Thyroid gland (tissue), 4 donors: ENCODE measurements around the gene GSTT2B. TPM values are rescaled to one million over a fixed set of nuclear protein-coding genes. Genes with fewer than 3 reads are reported as not detected.
A peak's percentile ranks its signal among the peaks of the same experiment; 100 is the strongest.
"Not testable (repeated sequence)": the region's sequence is repeated elsewhere in the genome, so short reads cannot be mapped to it uniquely, and the experiment has no call there.

Source experiments
- DNase-seq, 2 donors: peaks; one replicate each; pipeline ENCODE4 v3.0.0-alpha.2; 2019
- H3K27ac ChIP-seq, 3 donors: fragments of 200-600 bp; sonication (generic); 1 replicate in 2 of 3; 2 replicates in 1 of 3; pipeline ENCODE4 v1.5.1; 2016 to 2019; ENCODE audit warnings: mild to moderate bottlenecking in 1 of 3, moderate library complexity in 1 of 3
- H3K27me3 ChIP-seq: fragments of 200-600 bp; sonication (generic); one replicate; pipeline ENCODE4 v1.5.1; 2019
- H3K36me3 ChIP-seq, 2 donors: fragments of 200-600 bp; sonication (generic); one replicate each; pipeline ENCODE4 v1.5.1; 2016 to 2019
- H3K4me1 ChIP-seq, 2 donors: fragments of 200-600 bp; sonication (generic); one replicate each; pipeline ENCODE4 v1.5.1; 2017 to 2019
- H3K4me3 ChIP-seq, 3 donors: fragments of 200-600 bp; sonication (generic); replicated peaks in 1 of 3; 1 replicate in 2 of 3; 2 replicates in 1 of 3; pipeline ENCODE4 v1.5.1; 2016; ENCODE audit warnings: mild to moderate bottlenecking in 1 of 3
- H3K9me3 ChIP-seq: fragments of 200-600 bp; sonication (generic); one replicate; pipeline ENCODE4 v1.5.1; 2017
- CTCF ChIP-seq, 6 experiments: fragments of 200-600 bp in 3 of 6; fragments of 450-650 bp in 3 of 6; sonication (generic) in 3 of 6; IDR thresholded peaks; one replicate each; pipeline ENCODE4 v1.5.1; 2016 to 2019; ENCODE audit warnings: antibody characterized with exemption in 6 of 6, mild to moderate bottlenecking in 2 of 6, inconsistent platforms in 1 of 6, moderate library complexity in 1 of 6
- WGBS, 2 donors: methylation state at CpG; one replicate each; pipeline ENCODE4 v1.1.5; 2017; 5-methylcytosine and 5-hydroxymethylcytosine counted together
- intact Hi-C: fragments of 100-400 bp; cut with DNase I; formaldehyde crosslinking; loops from one replicate; pipeline ENCODE4 v1.15.1; 2023
- total RNA-seq, 4 donors: library from RNA; depleted of rRNA; stranded (reverse); fragments of >200 nt; gene quantifications; one replicate each; pipeline ENCODE4 v1.2.3, GENCODE V29; 2016

The GSTT2B gene
- total RNA-seq, 4 donors from 2014 or later: 0.93 to 13.8 (median 6.2) TPM

- 27 to 28% methylated on average over 12 of the region's 12 CpGs for WGBS, 2 donors
- peak; percentile 72 to 81 for DNase-seq
- not testable (repeated sequence) for H3K27me3 ChIP-seq, H3K9me3 ChIP-seq, H3K4me3 ChIP-seq, H3K27ac ChIP-seq, H3K36me3 ChIP-seq, H3K4me1 ChIP-seq
- intact Hi-C loops: loop anchor here (10.0 kb wide), 2 partner anchors 218 to 308 kb away; no protein-coding TSS in a partner anchor
- TF ChIP-seq CTCF (IDR thresholded peaks at IDR 0.05): peak; percentile 62 to 92 (median 86)
Measured at GRCh38 chr22:23956301-23956900, 4.6 kb downstream of the GSTT2B start.

GRCh38 chr22:23955886-23956285, 5.1 kb downstream of the GSTT2B start:
- not testable (repeated sequence) for H3K27me3 ChIP-seq, H3K4me3 ChIP-seq, H3K36me3 ChIP-seq, H3K4me1 ChIP-seq, DNase-seq, H3K9me3 ChIP-seq, H3K27ac ChIP-seq
- 55 to 65% methylated on average over 8 of the region's 8 CpGs for WGBS, 2 donors
- intact Hi-C loops: loop anchor here (10.0 kb wide), 2 partner anchors 219 to 309 kb away; no protein-coding TSS in a partner anchor

GRCh38 chr22:23954991-23955305, 6.0 kb downstream of the GSTT2B start:
- intact Hi-C loops: loop anchor here (10.0 kb wide), 2 partner anchors 220 to 310 kb away; no protein-coding TSS in a partner anchor
- not testable (repeated sequence) for H3K4me3 ChIP-seq, H3K27ac ChIP-seq, DNase-seq, H3K9me3 ChIP-seq, H3K27me3 ChIP-seq, H3K36me3 ChIP-seq, H3K4me1 ChIP-seq
- WGBS, 2 donors: 57 to 69% methylated on average over 5 to 6 of the region's 6 CpGs

- DNase-seq, H3K4me1 ChIP-seq, H3K4me3 ChIP-seq, H3K36me3 ChIP-seq, H3K27me3 ChIP-seq, H3K27ac ChIP-seq, H3K9me3 ChIP-seq: not testable (repeated sequence)
- WGBS, 2 donors: 81% methylated on average over 8 of the region's 8 CpGs
- intact Hi-C loops: loop anchor here (10.0 kb wide), 2 partner anchors 220 to 310 kb away; no protein-coding TSS in a partner anchor
Measured at GRCh38 chr22:23954193-23954990, 6.6 kb downstream of the GSTT2B start.

- not testable (repeated sequence) for H3K4me3 ChIP-seq, H3K4me1 ChIP-seq, H3K27ac ChIP-seq, H3K36me3 ChIP-seq, DNase-seq, H3K27me3 ChIP-seq, H3K9me3 ChIP-seq
- intact Hi-C loops: loop anchor here (10.0 kb wide), 2 partner anchors 221 to 311 kb away; no protein-coding TSS in a partner anchor
- 66 to 82% methylated on average over 4 of the region's 4 CpGs for WGBS, 2 donors
Measured at GRCh38 chr22:23953485-23953884, 7.5 kb downstream of the GSTT2B start.

- H3K27ac ChIP-seq, DNase-seq, H3K36me3 ChIP-seq, H3K4me3 ChIP-seq, H3K27me3 ChIP-seq, H3K9me3 ChIP-seq, H3K4me1 ChIP-seq: not testable (repeated sequence)
- WGBS, 2 donors: 73 to 74% methylated on average over 11 of the region's 11 CpGs
- intact Hi-C loops: loop anchor here (10.0 kb wide), 2 partner anchors 222 to 312 kb away; no protein-coding TSS in a partner anchor
Measured at GRCh38 chr22:23952794-23953405, 8.1 kb downstream of the GSTT2B start.

- intact Hi-C loops: loop anchor here (10.0 kb wide), 2 partner anchors 223 to 313 kb away; no protein-coding TSS in a partner anchor
- H3K9me3 ChIP-seq, H3K36me3 ChIP-seq, H3K27ac ChIP-seq, H3K4me3 ChIP-seq, H3K27me3 ChIP-seq, DNase-seq, H3K4me1 ChIP-seq: not testable (repeated sequence)
- WGBS, 2 donors: 93 to 95% methylated on average over 2 of the region's 2 CpGs
Measured at GRCh38 chr22:23951383-23951782, 9.6 kb downstream of the GSTT2B start.

GRCh38 chr22:23949764-23950163, 11.2 kb downstream of the GSTT2B start:
- H3K27me3 ChIP-seq, H3K36me3 ChIP-seq, H3K9me3 ChIP-seq, H3K4me3 ChIP-seq, H3K27ac ChIP-seq, H3K4me1 ChIP-seq, DNase-seq: not testable (repeated sequence)
- intact Hi-C loops: loop anchor here (10.0 kb wide), 2 partner anchors 225 to 315 kb away; no protein-coding TSS in a partner anchor
- 83 to 91% methylated on average over 16 to 18 of the region's 18 CpGs for WGBS, 2 donors

- H3K9me3 ChIP-seq, H3K27me3 ChIP-seq, H3K4me3 ChIP-seq, DNase-seq, intact Hi-C loops, H3K36me3 ChIP-seq, H3K27ac ChIP-seq, H3K4me1 ChIP-seq: not testable (repeated sequence)
- 89% methylated on average over 2 of the region's 3 CpGs; no CpG with 5 or more reads in 1 of the 2 donors for WGBS, 2 donors
Measured at GRCh38 chr22:23947391-23947790, 13.6 kb downstream of the GSTT2B start.

GRCh38 chr22:23940166-23940565, 20.8 kb downstream of the GSTT2B start:
- H3K36me3 ChIP-seq, H3K27ac ChIP-seq, intact Hi-C loops, H3K9me3 ChIP-seq, H3K4me1 ChIP-seq, DNase-seq, H3K27me3 ChIP-seq, H3K4me3 ChIP-seq: not testable (repeated sequence)
- WGBS, 2 donors: 81% methylated on average over 5 of the region's 14 CpGs; no CpG with 5 or more reads in 1 of the 2 donors
